GM18526 (cell line): Measurements from ENCODE around the gene ZAR1L.

Source experiments
- POLR2A ChIP-seq: IDR thresholded peaks from 3 replicates; pipeline ENCODE4 v1.6.1; 2011; ENCODE audit not compliant: insufficient read length; ENCODE audit errors: extremely low read depth

The ZAR1L gene

DNA sequence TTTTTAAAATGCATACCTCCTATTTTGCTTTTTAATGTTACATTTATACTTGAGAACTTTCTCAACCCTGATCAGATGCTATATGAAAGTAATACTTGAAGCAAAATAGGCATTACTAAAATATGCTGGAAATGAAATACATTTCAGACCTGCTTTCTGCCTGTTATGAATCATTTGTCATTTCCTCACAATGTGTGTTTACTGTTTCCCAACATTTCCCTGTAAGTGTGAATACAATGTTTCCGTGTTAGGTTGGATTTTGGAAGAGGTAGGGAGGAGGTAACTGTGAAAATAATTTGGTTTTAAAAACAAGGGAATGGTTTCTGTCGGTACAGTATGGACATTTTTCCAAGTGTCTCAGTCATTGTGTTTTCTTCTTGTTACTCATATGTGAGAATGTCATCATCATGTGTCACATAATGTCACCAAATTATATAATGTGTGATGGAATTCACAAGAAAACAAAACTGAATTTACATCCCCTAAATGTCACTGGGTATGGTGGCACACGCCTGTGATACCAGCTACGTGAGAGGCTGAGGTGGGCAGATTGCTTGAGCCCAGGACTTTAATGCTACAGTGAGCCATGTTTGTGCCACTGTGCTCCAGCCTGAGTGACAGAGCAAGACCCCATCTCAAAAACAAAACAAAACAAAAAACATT is 43.0 kb downstream of the ZAR1L start:
- no peak for TF ChIP-seq POLR2A

DNA sequence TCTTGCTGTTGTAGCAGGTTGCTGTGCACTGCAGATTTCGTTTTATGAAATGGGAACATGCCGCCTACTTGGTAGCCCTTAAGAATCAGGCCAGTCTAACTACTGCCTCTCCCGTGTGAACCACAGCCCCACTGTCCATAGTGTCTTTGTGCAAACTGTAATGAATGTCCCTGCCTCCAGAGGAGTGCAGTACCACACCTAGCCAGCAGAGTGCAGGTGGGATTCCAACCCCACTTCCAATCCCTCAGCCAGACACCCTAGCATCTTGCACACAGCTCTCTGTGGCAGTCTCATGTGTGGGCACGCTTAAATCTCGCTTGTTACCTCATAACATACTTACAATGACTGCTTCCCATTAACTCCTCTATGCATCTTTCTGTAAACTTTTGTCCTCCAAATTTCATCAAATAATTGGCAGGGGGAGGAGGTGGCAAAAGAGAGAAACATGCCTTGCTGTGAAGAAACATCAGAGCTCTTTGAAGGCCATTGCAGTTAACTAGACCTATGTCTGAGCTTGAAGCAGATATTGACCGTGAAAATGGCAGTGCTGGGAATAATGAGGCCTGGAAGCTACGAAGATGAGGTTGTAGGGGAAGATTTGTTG is 47.2 kb downstream of the ZAR1L start:
- TF ChIP-seq POLR2A: no peak

DNA sequence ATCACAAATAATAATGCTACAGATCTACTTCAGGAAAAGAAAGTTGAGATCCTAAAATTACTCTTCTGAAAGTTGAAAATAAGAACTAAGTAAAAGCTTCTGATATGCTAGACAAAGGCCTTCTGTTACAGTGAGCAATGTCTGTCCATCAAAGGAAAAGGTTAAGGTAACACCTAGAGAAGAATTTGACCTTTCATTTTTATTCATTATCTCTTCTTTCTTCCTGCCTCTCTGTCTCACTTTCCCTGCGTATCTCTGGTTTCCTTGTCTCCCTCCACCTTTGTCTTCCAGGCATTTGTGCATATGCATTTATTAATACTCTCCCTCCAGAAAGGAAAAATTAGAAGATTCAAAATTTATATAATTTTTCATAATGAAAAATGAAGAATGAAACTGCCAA is 49.0 kb downstream of the ZAR1L start:
- TF ChIP-seq POLR2A: no peak

DNA sequence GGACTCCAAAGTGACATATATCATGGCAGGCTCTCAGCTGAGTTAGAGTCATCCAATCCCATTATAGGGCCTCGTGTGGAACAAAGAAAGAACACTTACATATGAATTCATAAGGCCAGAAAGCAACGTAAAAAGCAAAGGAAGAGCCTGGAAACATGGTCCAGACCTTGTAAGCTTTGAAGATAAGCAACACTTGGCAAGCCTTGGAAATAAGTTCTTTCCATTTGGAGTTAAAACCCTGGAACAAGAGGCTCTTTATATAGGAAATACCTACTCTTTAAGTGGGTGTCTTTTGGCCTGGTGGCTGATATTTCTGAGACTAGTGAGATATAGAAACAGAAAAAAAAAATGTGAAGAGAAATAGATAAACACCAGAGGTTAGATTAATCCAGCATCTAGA is 49.4 kb downstream of the ZAR1L start:
- no peak for TF ChIP-seq POLR2A

DNA sequence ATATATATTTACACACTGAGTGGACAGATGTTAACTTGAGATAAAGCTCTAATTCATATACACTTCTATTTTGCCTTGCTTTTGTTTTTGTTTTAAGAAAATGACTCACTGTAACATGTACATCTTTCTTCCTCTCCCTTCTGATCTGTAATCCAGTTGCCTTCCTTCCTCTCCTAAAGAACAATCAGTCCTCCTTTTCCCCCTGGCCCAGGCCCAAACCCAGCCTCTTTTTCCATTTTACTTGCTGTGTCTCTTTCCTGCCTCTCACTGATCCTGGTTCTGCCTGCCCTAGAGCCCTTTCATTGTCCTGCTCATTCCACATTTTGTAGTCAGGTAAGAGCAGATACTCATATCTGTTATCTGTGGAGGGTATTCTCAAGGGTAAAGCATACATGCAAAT is 50.8 kb downstream of the ZAR1L start:
- no peak for TF ChIP-seq POLR2A

DNA sequence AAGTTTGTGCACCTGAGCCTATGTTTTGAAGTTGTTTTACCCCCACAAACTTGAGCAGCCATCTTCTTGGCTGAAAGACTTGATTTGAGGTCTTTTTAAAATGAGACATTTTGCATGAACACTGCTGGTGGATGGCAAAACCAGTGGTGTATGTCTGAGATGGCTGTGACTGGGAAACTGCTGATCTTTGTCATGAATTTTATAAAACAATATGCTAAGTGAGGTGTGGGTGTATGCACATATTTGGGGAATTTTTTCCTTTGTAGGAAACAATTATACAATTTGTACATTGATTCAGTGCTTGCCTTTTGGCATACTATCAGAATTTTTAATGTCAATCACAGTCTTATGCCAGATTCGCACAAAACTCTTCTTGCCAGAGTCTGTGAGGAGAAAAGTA is 52.5 kb downstream of the ZAR1L start:
- TF ChIP-seq POLR2A: no peak

DNA sequence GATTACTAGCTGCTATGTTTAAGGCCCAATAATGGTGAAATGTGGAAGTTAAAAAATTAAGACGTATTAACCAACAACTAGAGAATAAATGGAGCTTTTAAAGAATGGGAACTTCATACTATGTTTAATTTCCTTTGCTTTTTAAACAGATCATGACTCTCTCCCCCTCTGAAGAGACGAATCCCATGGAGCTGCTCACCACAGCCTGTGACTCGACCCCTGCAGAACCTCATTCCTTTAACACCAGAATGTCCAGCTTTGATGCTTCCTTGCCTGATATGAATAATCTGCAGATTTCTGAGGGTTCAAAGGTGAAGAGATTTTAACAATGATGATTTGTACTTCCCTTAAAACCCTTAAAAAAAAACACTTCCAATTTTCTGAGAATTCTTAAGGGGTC is 53.0 kb downstream of the ZAR1L start:
- TF ChIP-seq POLR2A: no peak

DNA sequence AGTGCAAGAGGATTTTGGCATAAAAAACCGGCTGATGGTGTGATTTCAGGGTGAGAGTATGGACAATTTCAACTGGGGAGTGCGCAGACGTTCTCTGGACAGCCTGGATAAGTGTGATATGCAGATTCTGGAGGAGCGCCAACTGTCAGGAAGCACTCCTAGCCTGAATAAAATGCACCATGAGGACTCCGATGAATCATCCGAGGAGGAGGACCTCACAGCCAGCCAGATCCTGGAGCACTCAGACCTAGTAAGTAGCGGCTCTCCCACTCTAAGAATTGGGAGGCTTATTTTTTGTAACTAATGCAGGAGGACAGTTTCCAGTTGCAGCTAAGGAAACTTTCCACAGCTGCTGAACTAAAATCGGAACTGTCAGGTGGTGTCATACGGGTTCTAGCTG is 53.6 kb downstream of the ZAR1L start:
- TF ChIP-seq POLR2A: no peak

DNA sequence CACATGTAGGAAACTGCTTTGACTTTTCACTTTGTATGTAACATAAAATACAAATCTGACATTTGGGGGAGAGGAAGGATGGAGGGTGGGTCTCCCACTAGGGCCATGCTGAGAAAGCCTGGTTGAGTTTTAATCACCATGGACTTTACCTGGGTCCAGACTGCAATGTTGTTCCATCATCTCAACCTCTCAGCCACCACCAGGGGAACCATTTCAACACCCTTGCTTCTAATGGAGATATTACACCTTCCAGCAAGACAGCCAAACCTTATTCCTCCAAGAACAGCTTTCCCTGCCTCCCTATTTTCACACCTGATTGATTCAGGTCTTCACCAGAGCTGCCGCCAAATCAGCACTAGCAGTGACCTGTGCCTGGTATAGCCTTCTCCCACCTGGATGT is 56.0 kb downstream of the ZAR1L start:
- no peak for TF ChIP-seq POLR2A

DNA sequence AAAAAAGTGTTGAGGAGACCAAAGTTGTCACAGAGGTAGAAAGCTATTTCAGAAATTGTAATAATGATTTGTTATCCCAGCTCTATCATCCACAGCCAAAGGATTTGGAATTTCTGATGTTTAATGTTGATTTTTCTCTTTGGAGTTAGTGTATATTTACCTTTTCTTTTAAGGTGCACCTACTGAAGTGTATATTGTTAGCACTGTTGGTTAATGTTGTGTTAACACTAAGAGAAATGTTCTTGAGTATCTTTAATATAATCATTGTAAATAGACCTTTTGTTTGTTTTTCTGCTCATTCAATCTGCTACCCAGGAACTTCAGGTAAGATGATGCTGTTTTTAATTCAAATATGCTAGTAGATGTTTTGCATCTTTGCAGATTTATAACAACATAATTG is 57.5 kb downstream of the ZAR1L start:
- no peak for TF ChIP-seq POLR2A

DNA sequence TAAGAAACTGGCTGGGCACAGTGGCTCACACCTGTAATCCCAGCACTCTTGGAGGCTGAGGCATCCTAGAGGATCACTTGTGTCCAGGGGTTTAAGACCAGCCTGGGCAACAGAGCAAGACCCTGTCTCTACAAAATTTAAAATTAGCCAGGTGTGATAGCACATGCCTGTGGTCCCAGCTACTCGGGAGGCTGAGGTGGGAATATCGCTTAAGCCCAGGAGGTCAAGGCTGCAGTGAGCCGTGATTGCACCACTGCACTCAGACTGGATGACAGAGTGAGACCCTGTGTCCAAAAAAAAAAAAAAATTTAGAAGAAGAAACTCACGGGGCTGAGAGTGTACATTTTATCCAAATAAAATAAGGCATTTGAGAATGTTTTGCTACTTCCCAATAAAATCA is 58.9 kb downstream of the ZAR1L start:
- TF ChIP-seq POLR2A: no peak

DNA sequence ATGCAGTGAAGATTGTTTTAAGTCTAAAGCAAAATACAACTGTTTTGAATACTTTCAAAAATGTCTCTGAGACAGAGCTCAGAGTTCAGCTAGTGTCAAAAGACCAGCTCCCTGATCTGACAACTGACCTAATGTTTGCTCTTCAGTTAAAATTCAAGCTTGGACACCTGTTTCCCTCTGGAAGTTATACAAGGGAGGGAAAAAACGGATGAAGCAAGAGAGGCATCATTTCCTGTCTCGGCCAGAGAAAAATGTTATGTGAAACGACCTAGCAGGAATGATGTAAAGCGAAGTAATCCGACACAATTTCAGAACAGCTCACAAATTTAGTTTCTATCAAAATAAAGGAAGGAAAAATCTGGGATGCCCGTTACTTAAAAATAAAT is 59.4 kb downstream of the ZAR1L start:
- TF ChIP-seq POLR2A: no peak

DNA sequence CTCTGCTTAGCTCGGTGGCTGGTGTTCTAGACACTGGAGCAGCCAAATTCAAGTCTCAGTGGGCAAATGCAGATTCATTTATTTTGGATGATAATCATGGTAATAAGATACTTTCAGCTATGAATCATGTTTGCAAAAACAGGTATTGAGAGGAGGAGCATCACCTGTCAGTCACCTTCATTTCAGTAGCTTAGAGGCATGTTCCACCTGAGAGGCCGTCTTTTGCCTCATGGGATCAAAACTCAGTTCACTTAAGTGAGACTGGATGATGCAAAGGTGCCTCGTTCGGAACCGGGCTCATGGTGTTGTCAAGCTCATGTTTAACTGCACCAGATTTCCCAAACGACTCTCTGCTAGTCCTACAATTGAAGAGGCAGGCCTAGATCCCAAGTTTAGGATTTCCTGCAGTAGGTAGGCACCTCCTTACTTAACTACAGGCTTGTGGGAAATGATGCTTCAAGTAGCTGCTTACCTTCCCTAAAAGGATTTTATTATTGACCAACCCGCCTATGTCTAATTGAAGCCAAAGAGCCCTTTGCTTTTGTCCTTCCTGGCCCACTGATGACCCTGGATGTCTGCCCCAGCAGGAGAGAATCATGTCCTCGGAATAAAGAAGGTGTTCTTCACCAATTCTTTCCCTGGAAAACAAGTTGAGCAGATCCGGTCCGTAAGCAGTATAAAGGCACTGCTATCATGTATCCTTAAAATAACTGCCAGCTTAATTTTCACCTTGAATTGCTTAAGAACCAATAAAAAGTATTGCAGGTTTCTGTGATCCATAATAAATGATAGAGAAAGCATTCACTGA is 60.0 kb downstream of the ZAR1L start:
- TF ChIP-seq POLR2A: no peak

DNA sequence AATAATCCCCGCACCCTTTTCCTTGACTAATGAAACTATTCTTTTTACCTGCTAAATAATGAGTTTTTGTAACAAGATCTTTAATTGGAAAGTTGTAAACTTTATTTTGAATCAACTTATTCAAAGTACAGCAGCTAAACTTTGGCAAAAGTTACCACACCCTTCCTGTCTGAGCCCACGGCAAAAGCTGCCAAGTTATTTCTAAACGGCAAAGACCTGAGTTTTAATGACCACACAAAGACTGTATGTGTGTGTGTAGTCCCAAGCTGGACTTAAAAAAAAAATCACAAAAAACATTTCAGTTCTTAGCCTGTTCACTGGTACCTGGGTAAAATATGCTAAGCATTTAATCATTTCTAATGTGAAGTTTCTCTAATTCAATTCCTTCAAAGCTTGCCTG is 60.7 kb downstream of the ZAR1L start:
- no peak for TF ChIP-seq POLR2A

DNA sequence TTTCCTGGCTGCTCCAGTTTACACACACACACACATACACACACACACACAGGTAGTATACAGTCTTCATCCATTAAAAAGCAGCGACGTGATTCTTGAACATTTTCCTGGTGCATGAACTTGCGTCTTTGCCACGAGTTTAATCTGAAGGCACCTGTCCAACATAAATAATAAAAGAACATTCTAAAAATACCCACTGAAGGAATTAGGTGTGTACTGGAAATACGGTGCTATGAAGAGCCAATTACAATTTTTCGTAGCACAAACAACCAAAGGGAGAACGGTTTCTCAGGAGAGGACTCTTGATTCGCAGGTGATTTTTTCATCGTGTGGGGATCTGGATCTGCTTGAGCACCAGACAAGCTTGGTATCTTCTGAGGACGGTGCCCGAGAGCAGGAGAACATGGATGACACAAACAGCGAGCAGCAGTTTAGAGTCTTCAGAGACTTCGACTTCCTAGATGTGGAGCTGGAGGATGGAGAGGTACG is 61.2 kb downstream of the ZAR1L start:
- no peak for TF ChIP-seq POLR2A
